HG02840 (cell line): Measurements from ENCODE around the gene SLC9A8.

Source experiments
- ATAC-seq: cut with Tn5 transposase; IDR thresholded peaks from one replicate; pipeline ENCODE4 v1.9.1; 2021; ENCODE audit warnings: mild to moderate bottlenecking, moderate library complexity, moderate number of reproducible peaks; ENCODE audit not compliant: unreplicated experiment, low FRiP score

The SLC9A8 gene

DNA sequence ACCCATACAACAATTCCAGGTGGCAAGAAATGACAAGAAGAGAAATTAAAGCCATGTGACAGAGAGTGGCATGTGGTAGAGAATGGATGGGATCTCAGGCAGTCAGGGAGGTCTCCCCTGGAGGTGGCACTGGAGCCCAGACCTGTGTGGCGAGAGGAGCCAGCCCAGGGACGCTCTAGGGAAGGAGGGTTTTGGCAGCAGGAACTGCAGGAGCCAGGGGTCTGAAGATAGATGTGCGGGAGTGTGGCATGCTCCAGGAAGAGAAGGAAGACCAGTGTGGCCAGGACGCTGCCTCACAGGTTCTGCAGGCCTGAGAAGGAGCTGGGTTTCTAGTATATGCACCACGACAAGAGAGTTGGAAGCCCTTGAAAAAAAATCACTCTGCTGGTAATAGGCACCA lies 57.6 kb downstream of the SLC9A8 start:
- no peak for ATAC-seq

GRCh38 chr20:49871391-49871948 lies 58.8 kb downstream of the SLC9A8 start:
- no peak for ATAC-seq

GRCh38 chr20:49872056-49872455 lies 59.4 kb downstream of the SLC9A8 start:
- ATAC-seq: no peak

DNA sequence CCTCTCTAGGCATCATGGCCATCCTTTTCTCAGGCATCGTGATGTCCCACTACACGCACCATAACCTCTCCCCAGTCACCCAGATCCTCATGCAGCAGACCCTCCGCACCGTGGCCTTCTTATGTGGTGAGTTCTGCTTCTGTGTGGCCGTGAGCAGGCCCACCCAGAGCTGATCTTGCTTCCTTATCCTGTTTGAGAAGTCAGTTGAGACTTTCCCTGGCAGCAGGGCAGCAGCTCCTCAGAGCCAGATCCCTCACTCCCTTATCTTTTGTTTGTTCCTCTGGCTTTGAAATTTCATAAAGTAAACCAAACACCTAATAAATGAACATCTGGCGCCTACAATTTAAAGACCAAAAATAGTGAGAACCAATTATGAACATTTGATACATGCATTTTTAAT lies 62.1 kb downstream of the SLC9A8 start:
- no peak for ATAC-seq

DNA sequence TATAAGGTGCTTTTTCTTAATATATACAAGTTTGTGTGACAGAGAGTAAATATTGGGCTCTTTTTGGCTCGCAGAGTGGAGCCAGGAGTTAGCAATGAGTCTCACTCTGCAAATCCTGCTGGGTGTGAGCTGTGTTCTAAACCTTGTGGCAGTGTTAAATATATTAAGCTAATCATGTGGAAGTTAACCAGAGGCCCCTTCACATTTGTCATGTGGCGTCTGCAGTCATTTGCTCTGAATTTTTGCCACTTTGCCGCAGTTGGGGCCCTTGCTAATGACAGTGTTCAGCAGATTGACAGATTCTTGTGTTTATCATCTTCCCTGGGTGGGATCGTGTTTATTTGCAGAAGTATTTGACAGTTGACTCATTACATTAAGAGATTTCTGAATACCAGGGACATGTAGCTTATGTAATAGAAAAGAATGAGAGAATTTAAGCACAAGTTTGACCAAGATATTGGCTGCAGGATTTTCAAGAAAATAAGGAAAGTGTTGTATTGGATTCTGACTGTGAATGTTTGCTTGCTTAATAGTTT lies 64.8 kb downstream of the SLC9A8 start:
- ATAC-seq: no peak

DNA sequence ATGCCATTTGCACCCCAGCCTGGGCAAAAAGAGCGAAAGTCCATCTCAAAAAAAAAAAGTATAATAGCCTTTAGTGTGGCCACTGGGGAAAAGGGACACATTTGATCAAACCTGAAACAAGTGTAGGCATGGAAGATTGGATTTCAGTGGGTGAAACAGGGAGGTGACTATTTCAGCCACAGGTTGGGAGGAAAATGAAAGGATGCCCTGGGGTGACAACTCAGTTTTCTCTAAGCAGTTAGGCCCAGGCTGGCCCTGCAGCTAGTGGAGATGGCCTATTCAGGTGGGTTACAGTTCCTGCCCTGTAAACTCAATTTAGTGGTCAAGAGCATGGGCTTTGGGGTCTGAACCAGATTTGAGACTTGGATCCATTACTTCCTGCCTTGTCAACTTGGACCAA lies 66.3 kb downstream of the SLC9A8 start:
- no peak for ATAC-seq

DNA sequence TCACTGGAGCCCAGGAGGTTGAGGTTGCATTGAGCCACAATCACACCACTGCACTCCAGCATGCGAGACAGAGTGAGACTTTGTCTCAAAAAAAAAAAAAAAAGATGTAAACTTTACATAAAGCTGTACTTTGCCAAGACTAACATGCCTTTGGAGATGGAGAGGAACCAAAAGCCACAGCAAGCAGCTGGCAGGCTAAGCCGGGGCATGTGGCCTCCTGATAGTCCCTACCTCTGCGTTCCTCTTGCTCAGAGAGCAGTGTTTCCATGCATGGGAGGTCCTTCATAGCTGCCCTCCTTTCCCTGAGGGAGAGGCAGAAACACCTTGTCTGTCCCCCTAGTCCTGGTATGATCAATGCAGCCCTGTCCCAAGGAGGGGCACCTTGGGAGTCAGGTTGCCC lies 67.5 kb downstream of the SLC9A8 start:
- ATAC-seq: no peak

DNA sequence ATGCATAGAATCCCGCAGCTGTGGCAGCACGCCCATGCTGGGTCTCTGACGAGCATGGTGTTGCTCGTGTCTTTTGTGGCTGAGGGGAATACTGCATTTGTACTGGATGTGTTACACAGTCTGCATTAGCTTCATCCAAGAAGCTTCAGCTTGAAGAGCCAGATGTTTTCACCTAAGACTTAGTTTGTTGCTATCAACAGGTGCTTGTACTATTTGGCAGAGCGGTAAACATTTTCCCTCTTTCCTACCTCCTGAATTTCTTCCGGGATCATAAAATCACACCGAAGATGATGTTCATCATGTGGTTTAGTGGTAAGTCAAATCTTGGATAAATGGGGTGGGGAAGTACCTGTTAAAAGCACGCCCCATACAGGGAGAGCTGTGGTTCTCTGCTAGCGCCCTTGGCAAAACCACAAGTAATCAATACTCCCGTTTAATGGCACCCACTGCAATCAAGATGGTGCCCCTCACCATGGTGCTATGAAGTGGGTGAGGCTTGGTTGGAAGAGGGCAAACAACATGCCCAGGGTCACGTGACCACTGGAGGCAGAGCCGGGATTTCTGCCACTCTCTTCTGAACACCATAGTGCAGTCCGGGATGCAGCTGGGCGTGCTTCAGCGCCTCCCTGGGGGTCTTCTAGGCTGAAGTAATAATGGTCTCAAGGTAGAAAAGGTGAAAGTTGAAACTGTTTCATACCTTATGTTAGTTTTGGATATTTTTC lies 68.3 kb downstream of the SLC9A8 start:
- ATAC-seq: no peak

- ATAC-seq: no peak
Observed at GRCh38 chr20:49882171-49882970, 69.7 kb downstream of the SLC9A8 start.

GRCh38 chr20:49883246-49883802 lies 70.7 kb downstream of the SLC9A8 start:
- no peak for ATAC-seq

GRCh38 chr20:49885558-49886332 lies 73.1 kb downstream of the SLC9A8 start:
- no peak for ATAC-seq

DNA sequence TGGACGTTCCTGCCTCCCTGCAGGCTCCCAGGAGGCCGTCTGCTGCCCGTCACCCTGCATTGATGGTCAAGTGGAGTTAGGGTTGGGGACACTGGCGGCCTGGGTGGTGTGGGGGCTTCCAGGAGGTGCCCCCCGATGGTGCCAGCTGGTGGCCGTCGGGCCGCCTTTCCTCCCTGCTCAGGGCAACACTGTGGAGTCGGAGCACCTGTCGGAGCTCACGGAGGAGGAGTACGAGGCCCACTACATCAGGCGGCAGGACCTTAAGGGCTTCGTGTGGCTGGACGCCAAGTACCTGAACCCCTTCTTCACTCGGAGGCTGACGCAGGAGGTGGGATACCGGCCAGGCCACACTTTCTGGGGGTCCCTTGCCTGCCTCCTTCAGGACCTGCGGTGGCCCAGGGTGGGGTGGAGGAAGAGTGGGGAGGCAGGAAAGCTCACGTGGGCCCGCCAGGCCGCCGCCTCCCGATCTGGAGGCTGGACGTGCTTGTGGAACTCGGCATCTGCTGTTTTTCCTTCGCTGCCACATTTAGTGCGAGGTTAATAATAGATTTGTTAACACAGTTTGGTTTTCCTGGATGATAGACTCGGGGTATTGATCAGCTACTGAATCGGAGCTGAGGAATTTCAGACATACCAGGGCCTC lies 74.1 kb downstream of the SLC9A8 start:
- no peak for ATAC-seq

GRCh38 chr20:49887251-49888211 lies 74.9 kb downstream of the SLC9A8 start:
- no peak for ATAC-seq

GRCh38 chr20:49888212-49889000 lies 75.8 kb downstream of the SLC9A8 start:
- ATAC-seq: no peak

DNA sequence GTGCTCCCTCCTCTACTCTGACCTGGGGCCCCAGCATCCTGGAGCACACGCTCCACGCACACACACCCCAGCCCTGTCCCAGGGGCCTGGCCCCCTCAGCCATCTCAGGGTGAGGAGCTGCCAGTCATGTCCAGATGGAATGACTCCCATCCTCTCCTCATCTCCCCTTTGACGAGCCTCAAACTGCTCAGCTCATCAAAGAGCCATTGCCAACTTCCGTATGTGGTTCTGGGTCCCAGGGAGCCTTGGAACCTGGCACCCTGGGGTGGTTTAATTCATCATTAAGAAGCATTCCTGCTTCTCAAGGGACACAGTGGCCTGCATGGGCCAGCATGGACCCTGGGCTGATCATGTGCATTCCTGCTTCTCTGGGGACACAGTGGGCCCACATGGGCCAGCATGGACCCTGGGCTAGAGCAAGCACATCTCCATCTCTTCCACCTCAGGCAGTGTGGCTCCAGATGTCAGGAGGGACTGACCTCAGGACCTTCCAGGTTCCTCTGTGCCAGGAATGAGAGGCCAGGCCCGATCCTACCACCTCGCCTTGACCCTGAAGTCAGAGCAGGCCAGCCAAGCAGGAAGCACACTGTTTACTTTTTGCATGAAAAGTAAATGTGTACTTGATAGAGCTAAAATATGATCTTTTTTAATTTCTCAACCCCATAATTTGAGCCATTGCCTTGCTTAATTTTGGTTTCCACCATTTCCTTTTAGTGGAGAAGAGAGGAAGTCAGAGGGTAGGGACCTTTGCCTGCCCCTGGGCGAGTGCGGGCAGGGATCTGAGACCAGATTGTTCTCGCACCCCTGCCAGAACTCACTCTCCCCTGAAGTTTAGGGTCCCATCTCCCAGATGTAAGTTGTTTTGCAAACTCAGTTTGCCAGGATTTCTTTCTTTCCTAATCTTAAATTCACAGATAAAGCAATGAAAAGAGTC lies 76.6 kb downstream of the SLC9A8 start:
- ATAC-seq: no peak

DNA sequence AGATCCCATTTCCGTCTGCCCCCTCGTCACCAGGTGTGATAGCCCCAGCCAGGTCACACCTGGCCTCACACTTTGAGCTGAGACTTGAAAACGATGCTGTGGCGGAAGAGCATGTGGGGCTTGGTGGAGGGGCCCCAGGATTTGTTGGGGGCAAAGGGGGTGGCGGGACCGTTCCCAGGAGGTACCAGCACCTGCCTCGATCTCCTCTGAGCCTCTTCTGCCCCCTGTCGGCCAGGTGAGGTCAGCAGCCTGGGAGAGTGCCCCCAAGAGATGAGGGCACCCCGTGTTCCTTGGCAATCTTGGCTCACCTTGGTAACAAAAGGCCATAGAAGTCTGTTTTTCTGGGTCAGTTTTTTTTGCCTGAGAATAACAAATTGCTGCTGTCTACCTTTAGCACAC lies 77.3 kb downstream of the SLC9A8 start:
- ATAC-seq: no peak
